Esophagus mucosa (tissue), 1 donor: Measurements from ENCODE around the gene TMEM164. TPM values are rescaled to one million over a fixed set of nuclear protein-coding genes. Genes with fewer than 3 reads are reported as not detected.
"Not testable (repeated sequence)": the region's sequence is repeated elsewhere in the genome, so short reads cannot be mapped to it uniquely, and the experiment has no call there.

ENCODE experiments used
- ATAC-seq: fragments of 200-7000 bp; cut with Tn5 transposase; one replicate; pipeline ENCODE4 v1.9.1; 2020
- total RNA-seq: library from RNA; stranded (reverse); gene quantifications from one replicate; pipeline ENCODE4 v1.2.4, GENCODE V29; 2023
- donor health status: DM: yes; HTN: yes; CAD: no.

TMEM164 gene
- total RNA-seq: 22.4 TPM

DNA sequence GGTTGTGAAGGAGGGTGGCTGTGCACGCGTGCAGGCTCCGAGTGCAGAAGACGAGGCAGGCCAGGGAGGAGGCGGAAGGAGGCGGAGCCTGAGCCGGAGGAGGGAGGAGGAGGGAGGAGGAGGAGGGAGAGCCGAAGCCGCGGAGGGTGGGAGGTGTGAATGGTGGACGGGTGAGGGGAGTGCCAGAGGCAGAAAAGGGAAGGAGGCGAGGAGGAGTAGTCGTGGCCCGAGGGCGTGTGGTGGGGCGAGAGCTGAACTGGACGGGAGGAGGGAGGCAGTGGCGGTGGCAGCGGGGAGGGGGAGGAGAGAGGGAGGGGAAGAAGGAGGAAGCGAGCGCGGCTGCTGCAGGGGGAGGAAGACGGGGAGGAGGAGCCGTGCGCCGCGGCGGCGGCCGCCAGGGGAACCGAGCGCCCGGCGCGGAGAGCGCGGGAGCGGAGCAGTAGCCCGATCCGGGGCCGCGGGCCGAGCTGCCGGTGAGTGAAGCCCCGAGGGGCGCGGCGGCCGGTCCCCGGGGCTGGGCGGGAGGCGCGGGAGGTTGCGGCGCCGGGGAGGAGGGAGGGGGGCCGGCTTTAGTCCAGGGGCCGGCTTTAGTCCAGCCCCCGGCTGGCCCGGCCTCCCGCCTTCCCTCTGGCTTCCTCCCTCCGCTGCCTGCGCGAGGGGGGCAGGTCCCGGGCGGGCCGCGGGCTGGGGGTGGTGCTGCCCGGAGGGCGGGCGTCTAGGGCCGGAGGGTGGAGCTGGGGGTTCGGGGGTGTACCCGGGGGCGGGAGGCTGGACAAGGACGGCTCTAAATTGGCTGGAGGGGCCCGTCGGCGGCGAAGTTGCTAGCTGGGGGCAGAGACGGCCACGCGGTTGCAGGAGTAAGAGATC, at the start of gene TMEM164:
TMEM164 (plus strand) TSS at position 815 of the 867 bp plus-strand sequence. CDS start 661 bp downstream, outside the sequence.
- peak; percentile 85 for ATAC-seq

DNA sequence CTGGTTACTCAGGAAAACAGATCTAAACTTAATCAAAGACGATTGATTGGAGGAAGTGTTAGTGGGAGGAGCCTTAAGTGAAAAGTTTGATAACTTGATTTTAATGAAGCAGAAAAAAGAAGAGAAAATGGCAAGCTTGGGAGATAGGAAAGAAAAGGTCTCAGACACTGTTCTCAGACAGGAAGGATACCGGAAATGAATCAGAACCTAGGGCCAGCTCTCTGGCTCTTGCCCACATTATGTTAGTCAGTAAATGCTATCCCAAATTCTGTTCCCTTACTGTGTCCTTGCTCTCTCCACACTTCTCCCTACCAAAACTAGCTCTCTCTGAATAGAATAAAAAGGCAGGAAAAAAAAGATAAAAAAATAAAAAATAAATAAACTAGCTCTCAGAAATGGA, 48.6 kb upstream of the TMEM164 start:
- no peak for ATAC-seq

DNA sequence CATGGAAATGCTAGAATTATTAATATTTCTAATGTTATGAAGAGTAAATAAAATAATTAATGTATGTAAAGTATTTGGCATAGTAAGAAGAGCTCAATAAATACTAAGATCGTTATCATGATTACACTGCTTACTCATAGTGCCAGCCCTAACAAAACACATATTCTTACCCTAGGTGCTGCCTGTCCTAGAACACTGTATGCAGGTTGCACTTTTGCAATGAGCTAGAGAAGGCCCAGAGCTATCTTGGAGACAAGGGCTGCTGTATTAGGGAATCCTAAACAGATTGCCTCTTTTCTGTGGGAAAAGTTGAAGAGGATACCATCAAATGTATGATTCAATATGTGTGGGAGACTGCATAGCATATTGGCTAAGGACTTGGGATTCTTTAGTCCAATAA, 48.0 kb upstream of the TMEM164 start:
- no peak for ATAC-seq

DNA sequence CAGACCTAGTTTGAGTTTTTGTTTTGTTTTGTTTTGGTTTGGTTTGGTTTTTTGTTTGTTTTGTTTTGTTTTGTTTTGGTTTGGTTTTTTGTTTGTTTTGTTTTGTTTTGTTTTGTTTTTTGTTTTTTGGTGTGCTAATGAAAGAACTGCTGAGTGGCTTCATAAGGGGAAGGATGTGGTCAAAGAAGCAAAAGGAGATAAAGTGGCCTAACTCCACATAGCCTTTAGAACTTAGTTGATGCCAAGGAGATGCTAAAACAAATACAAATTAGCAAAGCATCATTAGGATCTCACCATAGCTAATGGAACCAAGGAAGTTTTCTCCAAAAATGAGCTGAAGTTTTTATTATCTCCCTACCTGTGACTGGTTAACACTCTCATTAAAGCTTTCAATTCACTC, 44.6 kb upstream of the TMEM164 start:
- ATAC-seq: no peak

DNA sequence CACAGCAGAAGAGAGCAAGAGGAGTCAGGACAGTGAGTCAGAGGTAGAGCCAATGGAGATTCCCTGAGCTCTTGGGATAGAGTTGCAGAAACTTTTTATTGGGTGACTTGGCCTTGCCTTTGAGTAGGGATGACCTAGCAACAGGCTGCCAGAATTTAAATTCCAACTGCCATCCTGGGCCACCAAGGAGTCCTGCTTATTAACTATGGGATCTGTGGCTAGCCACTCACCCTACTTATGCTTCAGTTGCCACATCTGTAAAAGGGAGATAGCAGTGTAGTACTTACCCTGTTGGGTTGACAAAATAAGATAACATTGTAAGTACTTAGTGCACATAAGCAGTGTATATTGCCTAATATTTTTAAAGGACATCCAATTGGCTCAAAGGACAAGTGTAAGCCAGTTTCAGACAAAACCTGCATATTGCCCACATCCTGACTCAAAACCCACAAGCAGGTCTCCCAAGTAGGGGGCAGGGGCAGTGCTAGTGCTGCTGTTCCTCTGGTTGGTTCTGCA, 43.5 kb upstream of the TMEM164 start:
- no peak for ATAC-seq

DNA sequence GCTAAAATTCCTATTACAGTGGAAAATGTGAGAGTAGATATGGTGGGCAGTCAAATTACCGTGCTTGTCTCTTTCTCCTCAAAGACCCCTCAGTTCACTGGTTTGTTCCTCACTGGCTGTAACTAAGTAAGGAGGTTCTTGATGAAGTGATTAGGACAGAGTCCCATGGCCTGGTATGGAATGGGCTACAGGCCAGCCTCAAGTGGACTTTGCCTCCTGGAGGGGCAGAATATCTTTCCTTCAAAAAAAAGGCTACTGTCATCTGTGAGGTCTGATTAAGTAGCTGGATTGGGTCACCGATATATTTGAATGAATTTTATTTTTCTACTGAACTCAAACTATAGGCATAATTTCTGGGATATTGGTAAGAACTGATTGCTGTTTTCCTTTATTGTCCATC, 38.5 kb upstream of the TMEM164 start:
- ATAC-seq: no peak

DNA sequence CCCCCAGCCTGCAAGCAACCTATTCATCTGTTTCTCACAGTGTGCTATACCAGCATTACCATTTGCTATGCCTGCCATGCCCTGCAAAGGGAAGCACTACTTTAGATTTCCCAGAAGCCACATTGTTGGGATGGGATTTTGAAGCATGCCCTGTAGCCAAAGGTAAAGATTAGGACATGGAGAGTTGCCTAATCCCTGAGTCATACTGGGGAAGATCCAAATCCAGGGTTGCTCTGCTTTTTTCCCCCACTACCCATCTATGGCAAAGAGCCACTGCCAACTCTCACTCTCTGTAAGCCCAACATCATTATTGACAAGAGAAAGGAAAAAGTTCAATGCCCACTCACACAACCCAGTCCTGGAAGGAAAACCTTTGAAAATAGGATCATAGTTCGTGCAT, 36.7 kb upstream of the TMEM164 start:
- no peak for ATAC-seq

DNA sequence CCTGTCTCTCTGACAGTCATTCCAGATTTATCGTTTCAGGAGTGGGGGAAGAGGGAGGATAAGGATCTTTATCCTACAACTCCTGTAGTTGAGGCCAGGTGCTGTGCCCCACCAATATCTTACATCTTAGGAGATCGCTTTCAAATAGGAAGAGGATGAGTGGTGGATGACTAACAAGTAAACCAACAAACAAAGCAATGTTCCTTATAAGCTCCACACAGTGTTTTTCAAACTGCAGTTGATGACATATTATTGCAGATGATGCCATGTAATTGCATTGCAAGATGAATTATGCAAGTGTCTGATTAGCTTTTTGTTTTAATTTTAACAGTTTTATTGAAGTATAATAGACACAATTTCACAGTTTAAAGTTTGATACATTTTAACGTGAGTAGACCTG, 35.8 kb upstream of the TMEM164 start:
- no peak for ATAC-seq

DNA sequence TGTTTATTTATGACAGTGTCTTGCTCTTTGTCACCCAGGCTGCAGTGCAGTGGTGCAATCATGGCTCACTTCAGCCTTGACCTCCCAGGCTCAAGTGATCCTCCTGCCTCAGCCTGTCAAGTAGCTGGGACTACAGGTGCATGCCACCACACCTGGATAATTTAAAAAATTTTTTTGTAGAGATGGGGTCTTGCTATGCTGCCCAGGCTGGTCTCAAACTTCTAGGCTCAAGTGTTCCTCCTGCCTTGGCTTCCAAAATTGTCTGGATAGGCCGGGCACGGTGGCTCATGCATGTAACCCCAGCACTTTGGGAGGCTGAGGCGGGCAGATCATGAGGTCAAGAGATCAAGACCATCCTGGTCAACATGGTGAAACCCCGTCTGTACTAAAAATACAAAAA, 32.1 kb upstream of the TMEM164 start:
- not testable (repeated sequence) for ATAC-seq

DNA sequence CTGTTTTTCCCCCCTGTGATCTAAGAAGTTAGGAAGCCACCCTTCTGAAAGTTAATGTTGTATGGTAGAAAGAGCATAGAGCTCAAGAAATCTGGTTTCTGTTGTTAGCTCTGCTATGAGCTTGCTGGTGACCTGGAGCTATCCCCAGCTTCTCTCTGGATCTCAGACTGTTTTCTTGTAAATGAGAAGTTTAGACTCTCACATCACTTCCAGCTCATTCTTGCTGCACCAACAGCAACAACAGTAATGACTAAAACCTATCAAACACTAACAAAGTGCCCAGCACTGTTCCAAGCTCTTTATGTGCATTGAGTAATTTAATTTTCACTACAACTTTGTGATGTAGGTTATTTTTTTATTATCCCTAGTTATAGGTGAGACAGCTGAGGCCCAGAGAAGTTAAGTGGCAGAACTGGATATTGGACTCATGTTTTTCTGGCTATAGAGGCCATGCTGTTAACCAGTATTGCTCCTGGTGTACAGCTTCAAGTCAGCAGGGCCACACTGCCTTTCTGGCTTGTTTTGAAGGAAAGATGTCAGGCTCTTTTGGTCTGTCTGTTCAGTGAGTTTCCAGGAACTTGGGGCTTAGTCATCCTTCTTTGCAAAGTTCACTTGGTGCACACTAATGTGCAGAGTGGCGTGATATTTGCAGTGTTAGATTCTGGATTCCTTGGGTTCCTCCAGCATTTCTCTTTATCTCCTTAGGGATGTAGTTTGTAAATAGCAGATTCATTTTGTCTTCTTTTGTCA, 27.8 kb upstream of the TMEM164 start:
- no peak for ATAC-seq

DNA sequence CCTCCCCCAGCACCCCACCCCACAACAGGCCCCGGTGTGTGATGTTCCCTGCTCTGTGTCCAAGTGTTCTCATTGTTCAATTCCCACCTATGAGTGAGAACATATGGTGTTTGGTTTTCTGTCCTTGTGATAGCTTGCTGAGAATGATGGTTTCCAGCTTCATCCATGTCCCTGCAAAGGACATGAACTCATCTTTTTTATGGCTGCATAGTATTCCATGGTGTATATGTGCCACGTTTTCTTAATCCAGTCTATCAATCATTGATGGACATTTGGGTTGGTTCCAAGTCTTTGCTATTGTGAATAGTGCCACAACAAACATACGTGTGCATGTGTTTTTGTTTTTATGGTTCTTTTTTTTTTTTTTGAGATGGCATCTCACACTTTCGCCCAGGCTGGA, 17.7 kb upstream of the TMEM164 start:
- not testable (repeated sequence) for ATAC-seq

DNA sequence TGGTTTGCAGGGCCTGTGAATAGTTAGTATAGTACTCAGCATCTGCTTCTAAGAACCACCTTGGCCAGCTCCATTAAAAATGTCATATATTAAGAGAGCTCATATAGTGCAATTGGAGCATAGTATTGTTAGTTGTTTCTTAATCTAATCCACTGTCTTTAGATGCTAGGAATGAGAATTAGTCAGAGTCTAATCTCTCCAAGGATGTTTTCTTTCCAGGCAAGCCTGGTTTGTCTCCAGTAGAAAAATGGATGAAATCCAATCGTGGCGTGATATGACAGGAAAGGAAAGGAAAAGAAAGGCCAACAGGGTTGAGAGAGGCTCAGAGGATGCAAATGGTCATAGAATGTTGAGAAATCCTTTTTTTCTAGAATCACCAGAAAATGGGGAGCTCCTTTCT, 15.0 kb upstream of the TMEM164 start:
- no peak for ATAC-seq

DNA sequence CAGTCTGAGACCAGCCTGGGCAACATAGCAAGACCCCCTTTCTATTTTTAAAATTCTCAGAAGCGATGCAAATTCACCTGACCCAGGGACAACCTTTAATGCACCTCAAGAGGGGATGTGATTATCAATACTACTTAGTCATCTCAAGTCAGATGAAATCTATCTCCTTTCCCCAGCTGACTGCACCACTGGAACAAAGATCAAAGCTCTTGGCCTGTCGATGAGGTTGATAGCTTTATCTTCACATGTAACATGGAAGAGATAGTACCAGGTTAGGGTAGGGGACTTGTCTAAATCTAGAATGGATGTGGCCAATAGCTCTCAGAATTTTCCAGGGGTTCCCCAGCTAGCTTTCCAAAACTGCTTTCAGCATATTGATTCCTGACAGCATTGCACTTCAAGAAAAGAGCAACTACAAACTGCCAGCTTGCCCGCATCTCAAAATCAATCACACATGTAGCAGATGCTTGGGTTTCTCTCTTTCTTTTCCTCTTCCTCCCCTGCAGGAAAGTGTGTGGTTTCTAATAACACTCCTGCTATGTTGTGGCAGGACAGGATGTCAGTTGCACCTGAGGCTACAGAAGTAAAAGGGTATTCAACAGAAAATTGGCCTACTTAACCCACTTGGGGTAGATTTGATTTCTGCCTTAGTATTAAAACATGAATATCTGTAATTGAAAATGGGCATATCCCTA, 12.2 kb upstream of the TMEM164 start:
- no peak for ATAC-seq

DNA sequence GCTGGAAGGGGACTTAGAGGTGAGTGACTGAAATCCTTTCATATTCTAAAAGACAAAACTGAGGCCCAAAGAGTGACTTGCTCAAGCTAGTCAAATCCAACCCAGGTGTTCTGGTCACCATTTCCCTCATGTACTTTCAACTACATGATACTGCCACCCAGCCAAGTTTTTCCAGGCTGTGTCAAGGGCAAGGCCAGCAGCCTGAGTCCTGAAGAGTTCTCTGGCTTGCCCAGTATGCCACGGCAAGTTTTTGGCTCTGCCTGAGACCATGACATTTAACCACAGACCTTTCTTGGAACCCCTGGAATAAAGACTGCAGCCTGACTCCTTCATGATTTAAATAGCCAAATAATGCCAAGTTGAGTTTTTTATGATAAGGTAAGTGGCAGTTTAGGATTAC, 10.7 kb upstream of the TMEM164 start:
- ATAC-seq: no peak

DNA sequence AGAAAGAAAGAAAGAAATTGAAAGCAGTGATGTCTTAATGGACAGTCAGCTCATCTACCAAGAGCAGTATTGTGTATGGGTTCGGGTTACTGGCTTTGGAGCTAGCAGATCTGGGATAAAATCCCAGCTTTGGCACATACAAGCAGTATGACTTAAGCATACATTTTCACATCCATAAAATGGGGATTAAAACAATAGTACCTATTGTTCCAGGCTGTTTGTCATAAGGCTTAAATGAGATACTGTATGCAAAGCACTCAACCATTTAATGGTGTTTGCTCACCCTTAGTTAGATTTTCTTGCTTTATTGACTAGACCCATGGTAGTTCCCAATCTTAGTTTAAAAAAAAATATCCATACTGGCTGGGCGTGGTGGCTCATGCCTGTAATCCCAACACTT, 7.8 kb upstream of the TMEM164 start:
- no peak for ATAC-seq

DNA sequence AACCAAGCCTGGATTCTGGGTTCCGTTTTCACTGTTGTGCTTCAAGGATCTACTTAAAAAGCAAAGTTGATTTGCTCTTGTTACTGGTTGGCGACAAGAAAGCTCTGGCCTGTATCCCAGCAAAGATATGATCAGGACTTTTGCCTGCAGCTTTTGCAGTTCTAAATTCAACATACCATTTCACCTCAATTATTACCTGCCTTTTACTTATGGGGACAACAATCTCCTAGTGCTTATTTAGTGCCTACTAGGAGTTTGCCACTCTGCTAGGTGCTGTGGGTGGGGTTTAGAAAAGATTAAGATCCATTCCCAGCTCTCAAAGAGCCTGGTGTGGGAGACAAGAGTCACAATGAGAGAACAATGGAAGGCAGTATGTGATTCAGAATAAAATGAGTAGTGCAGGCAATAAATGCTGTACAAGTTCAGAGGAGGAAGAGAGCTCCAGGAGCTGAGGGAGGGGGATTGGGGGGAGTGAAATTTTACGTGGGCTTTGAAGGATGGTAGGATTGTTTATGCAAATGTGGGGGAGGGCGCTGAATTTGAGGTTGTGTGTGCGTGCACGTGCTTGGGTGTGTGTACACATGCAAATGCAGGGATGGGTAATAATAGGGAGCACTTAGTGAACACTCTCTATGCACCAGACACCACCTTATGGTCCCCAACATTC, 5.0 kb upstream of the TMEM164 start:
- ATAC-seq: no peak

DNA sequence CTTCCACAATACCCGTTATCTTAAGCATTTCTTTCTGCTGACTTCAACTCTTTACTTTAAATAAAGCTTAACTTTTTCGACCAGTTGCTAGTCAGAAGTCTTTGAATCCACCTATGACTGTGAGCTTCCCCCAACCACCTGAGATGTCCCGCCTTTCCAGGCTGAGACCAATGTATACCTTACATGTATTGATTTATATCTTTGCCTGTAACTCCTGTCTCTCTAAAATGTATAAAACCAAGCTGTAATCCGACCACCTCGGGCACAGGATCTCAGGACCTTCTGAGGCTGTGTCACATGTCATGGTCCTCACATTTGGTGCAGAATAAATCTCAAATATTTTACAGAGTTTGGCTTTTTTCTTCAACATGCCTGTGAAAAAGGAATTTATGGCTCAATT, 2.9 kb upstream of the TMEM164 start:
- no peak for ATAC-seq

DNA sequence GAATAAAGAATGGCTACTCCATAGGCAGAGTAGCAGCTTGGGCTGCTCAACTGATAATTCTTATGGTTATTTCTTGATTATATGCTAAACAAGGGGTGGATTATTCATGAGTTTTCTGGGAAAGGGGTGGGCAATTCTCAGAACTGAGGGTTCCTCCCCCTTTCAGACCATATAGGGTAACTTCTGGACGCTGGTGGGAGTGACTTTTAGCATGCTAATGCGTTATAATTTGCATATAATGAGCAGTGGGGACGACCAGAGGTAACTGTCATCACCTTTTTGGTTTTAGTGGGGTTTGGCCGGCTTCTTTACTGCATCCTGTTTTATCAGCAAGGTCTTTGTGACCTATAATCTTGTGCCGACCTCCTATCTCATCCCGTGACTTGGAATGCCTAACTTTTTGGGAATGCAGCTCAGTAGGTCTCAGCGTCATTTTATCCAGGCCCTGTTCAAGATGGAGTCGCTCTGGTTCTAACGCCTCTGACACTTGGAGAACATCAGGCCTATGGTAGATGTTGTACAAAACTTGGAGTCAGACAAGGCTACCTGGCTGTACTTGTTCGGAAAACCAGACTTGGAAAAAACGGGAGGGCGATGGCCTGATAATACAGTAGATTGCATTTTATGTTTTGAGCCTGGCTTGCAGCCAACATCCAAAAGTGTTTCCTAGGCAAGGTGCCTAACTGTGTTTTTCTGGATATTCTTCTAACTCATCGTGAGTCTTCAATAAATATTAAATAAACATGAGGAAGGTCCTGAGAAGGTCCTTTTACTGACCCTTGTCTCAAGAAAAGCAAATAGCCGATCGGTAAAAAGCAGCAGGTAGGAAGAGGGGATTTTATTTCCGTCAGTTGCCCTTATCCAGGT, 1.8 kb upstream of the TMEM164 start:
- ATAC-seq: no peak

DNA sequence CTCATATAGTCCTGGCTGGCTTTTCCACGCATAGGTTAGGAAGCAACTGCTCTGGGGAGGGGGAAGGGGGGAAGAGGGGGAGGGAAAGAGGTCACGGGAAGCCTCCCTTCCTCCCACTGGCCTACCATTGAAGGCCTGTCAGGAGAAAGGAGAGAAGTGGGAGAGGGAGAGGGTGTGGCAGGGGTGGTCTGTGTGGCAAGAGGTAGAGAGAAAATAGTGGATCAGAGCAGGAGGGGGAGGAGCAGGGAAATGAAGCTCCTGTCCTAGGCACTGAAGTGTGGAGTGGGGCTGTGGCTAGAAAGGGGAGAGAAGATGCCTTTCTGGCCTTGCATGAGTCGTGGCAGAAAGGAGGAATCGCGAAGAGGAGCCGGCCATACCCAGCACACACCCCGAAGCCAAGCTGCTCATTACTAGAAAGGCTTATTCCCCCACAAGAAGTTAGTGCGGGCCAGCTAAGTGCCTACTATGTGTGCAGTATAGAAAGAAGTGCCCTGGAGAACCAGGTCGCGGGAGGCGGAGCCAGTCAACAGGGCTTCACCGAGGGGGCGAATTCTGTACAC, 1.1 kb upstream of the TMEM164 start:
- no peak for ATAC-seq

DNA sequence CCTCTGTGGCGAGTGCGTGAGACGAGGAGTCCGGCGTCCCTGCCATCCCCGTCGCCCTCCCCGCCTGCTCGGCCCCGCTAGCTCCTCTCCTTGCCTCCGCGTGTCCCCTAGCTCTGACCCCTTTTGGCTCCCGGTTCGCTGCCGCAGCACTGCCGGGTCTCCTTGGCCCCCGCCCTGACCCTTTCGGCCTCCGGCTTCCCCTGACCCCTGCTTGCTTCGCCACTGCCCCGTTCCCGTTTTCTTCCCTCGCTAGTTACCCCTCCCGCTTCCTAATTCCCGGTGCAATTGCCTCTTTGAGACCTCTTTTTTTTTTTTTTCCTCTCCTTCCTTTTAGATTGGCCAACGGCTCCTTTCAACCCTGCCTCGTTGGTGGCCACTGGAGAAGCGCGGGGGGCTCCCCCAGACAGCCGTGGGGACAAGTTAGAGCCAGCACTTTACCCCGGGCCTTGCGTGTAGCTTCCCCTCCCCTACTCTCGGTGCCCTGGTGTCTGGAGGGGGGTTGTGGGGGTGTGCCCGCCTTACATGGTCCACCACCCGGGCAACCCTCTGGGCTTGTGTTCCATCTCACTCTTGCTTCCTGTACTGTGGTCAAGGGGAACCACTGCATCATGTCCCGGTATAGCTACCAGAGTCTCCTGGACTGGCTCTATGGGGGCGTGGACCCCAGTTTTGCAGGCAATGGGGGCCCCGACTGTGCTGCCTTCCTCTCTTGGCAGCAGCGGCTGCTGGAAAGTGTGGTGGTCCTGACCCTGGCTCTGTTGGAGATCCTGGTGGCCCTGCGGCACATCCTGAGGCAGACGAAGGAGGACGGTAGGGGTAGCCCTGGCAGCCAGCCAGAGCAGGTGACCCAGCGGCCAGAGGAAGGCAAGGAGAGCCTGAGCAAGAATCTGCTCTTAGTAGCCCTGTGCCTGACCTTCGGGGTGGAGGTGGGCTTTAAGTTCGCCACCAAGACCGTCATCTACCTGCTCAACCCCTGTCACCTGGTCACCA, 548 bp downstream of the TMEM164 start:
- ATAC-seq: no peak
